Endometrium (tissue), 2 donors: ENCODE measurements around the gene CDC16.
"Not testable (repeated sequence)": the region's sequence is repeated elsewhere in the genome, so short reads cannot be mapped to it uniquely, and the experiment has no call there.

Source experiments
- FAIRE-seq: peaks from 2 replicates; lab custom pipeline; 2012; peaks lifted over from hg19 to GRCh38; lab: Jason Lieb, UNC
- donor health status: control.
- donor health status: control.

Gene CDC16, protein sequence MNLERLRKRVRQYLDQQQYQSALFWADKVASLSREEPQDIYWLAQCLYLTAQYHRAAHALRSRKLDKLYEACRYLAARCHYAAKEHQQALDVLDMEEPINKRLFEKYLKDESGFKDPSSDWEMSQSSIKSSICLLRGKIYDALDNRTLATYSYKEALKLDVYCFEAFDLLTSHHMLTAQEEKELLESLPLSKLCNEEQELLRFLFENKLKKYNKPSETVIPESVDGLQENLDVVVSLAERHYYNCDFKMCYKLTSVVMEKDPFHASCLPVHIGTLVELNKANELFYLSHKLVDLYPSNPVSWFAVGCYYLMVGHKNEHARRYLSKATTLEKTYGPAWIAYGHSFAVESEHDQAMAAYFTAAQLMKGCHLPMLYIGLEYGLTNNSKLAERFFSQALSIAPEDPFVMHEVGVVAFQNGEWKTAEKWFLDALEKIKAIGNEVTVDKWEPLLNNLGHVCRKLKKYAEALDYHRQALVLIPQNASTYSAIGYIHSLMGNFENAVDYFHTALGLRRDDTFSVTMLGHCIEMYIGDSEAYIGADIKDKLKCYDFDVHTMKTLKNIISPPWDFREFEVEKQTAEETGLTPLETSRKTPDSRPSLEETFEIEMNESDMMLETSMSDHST

DNA sequence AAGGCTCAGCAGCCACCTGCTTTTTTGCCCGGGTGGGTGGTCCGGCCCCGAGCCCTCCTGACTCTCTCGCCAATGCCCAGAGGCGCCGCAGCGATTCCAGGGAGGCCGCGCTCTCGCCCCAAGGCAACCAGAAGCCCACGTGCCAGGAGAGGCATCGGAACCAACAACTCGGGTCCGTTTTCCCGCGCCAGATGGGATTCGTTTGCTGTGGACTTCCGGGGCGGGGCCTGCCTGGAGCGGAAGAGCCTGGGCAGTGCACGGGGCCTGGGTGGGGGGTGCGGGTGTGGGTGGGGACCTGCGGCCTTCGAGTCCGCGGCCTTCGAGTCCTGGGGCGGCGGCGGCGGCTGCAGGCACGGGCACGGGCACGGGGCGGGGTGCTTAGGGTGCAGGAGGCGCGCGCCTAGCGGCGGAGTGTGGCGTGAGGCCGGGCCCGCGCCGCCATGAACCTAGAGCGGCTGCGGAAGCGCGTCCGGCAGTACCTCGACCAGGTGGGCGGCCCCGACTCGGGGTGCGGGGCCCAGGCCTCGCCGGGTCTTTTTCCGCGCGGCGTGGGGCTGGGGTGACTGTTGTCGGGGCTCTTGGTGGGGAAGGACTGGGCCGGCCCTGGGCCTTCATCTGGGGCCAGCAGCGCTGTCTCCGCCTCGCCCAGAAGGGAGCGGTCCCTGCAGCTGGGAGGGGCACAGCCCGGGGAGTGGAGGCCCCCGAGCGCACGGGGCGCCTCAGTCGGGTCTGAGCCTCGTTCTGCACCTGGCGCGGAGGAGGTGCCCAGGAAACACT is at the start of gene CDC16:
Gene CDC16 (plus strand): TSS at position 253 of the 777 bp plus-strand sequence. CDS start 188 bp downstream, at position 441.
- no peak for FAIRE-seq

GRCh38 chr13:114185182-114185971 is 49.3 kb upstream of the CDC16 start:
- FAIRE-seq: no peak

DNA sequence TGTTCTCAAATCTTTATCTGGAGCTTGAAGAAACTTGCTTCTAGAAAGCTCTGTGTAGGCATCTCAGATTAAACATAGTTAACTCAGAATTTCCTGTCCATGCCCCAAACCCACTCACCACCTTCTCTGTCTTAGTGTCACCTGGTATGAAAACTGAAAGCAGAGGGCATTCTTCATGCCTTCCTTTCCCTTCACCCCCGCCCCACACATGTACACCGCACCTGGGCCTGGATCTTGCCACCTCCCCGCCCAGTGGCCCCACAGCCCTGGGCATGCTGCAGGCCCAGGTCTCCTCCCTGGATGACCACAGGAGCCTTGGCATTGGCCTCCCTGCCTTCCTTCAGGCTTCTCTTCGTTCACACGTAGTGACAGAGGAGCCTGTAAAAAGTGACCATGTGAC is 39.8 kb upstream of the CDC16 start:
- no peak for FAIRE-seq

GRCh38 chr13:114196629-114197028 is 38.1 kb upstream of the CDC16 start:
- FAIRE-seq: no peak

GRCh38 chr13:114198556-114198955 is 36.1 kb upstream of the CDC16 start:
- FAIRE-seq: no peak

- not testable (repeated sequence) for FAIRE-seq
Measured at GRCh38 chr13:114199526-114199925, 35.2 kb upstream of the CDC16 start.

GRCh38 chr13:114199954-114200353 is 34.7 kb upstream of the CDC16 start:
- FAIRE-seq: no peak

DNA sequence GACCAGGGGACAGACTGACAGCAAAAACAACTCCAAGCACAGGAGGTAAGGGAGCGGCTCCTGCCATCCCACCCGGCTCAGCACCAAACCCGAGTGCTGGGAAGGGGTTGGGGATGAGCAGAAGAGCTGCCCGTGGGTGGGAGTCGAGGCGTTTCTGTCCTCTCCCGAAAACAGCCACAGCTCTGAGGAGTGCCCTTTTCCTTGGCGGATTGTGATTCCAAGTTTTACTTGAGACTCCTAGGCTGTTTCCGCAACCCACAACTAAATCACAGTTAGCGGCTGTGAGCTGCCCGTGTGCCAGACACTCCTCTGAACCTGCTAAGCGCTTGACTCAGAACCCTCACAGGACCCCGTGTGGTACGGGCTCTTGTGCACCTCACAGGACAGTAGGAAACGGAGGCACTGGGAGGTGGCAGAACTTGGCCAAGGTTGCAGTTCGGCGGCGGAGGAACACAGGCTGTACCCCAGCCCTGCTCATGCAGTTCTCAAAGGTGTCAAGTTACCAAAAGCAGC is 34.2 kb upstream of the CDC16 start:
- no peak for FAIRE-seq

- no peak for FAIRE-seq
Measured at GRCh38 chr13:114202581-114202980, 32.1 kb upstream of the CDC16 start.

GRCh38 chr13:114203536-114203935 is 31.2 kb upstream of the CDC16 start:
- FAIRE-seq: no peak

GRCh38 chr13:114204894-114205293 is 29.8 kb upstream of the CDC16 start:
- FAIRE-seq: no peak

DNA sequence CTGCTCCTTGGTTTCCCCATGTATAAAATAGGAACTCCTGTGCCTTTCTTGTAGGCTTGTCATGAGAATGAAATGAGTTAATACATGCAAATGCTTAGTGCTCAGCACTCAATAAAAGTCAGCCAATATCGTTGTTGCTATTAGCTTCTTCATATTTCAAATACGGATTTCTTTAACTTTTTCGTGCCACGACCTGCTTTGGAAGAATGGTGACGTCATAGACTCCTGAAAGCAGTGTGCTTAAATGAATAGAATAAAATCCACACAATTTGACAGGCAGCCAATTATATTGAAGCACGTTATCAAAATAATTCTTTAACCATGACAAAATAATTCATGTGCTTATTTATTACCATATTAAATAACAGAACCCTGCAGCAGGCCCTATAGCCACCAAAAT is 26.6 kb upstream of the CDC16 start:
- FAIRE-seq: no peak

DNA sequence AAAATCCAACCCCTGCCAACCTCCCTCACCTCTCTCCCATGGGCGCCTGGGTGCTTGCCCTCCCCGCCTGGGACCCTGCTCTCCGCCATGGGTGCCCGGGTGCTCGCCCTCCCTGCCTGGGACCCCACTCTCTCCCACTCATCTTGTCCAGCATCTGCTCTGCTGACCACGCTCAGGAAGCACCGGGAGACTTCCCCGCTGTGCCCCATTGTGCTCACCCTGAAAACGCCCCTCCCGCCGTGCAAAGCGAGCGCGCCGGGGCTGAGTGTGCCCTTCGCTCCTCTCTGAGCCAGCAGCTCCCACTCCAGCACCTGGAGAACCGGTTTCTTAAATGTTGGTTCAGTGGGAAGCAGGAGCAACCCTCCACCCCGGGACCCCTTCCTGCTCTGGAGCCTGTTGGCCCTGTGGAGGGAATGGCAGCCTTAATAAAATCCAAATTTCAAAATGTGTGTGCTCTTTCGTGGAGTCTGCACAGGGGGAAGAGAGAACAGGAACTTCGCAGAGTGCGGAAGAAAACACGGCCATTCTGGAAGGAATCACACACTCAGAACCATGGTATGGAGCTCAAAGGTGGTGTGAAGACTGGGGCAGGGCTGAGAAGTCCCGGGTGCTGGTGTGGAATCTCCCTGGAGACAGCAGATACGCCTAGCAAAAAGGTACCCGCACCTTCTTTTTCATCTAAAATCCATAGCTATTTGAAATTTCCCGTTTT is 23.1 kb upstream of the CDC16 start:
- FAIRE-seq: no peak

GRCh38 chr13:114212158-114212495 is 22.6 kb upstream of the CDC16 start:
- FAIRE-seq: no peak

GRCh38 chr13:114213980-114214379 is 20.7 kb upstream of the CDC16 start:
- no peak for FAIRE-seq

DNA sequence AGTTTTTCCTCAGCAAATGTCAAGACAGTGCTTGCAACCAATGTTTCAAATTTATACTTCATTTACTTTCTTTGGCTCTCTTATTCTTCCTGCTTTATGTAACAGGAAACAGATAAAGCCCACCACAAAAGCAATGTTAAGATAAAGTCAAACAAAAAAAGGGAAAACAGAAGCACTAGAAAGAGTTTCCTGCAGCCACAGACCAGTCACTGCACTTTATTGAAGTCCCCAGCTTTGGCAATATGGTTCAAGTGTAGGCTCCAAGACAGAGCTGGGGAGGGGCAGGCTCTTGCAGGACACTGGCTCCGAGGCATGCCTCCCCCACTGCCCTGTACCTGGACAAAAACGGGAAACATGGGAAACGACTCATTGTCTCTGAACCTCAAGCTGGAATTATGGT is 15.3 kb upstream of the CDC16 start:
- no peak for FAIRE-seq

DNA sequence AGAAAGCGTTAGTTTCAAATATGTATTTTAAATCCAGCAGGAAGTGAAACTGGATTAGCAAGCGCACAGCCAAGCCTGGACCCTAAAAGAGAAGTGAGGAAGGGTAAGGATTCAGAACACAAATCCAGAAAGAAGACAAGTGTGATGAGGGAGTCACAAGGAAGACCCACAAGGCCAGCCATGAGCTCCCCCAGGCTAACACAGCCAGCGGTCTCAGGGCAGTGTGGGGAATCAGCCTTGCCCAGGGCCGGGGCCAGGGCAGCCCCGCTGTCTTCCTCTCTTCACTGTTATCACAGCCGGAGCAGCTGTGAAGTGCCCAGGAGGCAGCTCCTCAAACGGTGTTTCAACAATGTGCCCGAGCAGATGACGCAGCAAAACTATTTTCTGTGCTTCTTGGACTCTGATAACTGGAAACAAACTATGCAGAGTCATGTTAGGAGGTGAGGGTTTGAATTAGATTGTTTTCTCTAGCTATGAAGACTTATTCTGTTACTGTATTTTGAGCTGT is 12.2 kb upstream of the CDC16 start:
- no peak for FAIRE-seq

DNA sequence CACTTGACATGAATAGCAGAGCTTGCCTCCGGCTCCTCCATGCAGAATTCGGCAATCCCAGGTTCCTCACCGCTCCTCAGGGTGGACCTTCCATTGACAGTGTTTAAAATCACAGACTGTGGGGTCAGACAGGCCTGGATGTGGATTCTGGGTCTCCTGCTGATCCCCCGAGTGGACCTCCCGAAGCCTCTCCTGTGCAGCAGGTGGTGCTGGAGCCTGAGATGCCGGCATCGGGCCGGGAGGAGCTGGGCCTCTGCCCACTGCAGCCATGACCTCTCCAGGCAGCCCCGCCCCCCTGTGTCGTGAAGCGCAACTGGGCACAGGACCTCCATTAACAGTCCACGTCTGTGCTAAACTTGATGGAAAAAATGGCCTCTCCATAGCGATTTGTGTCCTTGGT is 10.5 kb upstream of the CDC16 start:
- FAIRE-seq: no peak

DNA sequence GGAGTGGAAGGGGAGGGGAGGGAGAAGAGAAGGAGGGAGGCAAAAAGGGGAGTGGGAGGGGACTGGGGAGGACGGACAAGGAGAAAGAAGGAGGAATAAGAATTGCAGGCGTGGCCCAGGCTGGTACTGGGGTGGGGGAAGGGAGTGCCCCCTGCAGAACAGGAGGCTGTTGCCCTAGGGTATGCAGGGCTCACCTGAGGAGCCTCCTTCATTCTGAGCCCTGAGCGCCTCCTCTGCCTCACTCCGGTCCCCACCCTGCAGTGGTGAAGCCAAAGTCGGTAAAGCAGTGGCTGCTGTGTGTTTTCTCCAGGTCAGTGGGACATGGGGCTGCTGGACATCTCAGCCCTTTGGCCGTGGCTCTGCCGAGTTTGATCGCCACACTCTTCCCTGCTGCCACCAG is 9.1 kb upstream of the CDC16 start:
- FAIRE-seq: no peak

DNA sequence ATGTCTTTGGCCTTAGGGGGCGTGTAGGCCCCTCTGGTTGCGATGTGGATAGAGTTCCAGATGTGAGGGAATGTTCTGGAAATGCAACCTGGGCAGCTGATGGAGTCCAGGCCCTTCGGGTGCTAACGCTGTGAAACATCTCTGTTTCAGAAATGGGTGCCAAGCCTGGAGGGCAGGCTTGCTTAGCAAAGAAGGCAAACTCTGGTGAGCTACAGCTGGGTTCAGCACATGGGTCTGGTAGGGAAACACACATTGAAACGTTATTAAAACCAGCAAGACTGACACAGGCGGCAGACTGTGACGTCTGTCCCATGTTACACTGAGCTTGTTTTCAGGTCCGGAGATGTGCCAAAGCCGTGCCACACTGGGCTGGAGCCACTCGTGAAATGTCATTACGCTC is 8.6 kb upstream of the CDC16 start:
- no peak for FAIRE-seq

- FAIRE-seq: no peak
Measured at GRCh38 chr13:114226699-114227323, 7.9 kb upstream of the CDC16 start.
